ENCODE results near the gene SGIP1.

- TF ChIP-seq, protein P1, sequence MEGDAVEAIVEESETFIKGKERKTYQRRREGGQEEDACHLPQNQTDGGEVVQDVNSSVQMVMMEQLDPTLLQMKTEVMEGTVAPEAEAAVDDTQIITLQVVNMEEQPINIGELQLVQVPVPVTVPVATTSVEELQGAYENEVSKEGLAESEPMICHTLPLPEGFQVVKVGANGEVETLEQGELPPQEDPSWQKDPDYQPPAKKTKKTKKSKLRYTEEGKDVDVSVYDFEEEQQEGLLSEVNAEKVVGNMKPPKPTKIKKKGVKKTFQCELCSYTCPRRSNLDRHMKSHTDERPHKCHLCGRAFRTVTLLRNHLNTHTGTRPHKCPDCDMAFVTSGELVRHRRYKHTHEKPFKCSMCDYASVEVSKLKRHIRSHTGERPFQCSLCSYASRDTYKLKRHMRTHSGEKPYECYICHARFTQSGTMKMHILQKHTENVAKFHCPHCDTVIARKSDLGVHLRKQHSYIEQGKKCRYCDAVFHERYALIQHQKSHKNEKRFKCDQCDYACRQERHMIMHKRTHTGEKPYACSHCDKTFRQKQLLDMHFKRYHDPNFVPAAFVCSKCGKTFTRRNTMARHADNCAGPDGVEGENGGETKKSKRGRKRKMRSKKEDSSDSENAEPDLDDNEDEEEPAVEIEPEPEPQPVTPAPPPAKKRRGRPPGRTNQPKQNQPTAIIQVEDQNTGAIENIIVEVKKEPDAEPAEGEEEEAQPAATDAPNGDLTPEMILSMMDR (conservative IDR thresholded peaks at IDR 0.05; ENCODE audit: low read depth in 2 of 2): no peak
- TF ChIP-seq POLR2AphosphoS5 (IDR thresholded peaks at IDR 0.05; ENCODE audit: low read depth) (no peak), EZH2 (IDR thresholded peaks at IDR 0.05; ENCODE audit: low read depth, unreplicated experiment) (no peak), CREB1 (CRISPR knock-in tag; IDR thresholded peaks at IDR 0.05; ENCODE audit: low read depth) (no peak), EZH2phosphoT487 (IDR thresholded peaks at IDR 0.05; ENCODE audit: unreplicated experiment) (no peak), ZNF114 (CRISPR knock-in tag; IDR thresholded peaks at IDR 0.05) (no peak), STAT1 (IDR thresholded peaks at IDR 0.05; ENCODE audit: unreplicated experiment) (no peak), JUNB (IDR thresholded peaks at IDR 0.05; ENCODE audit: unreplicated experiment) (no peak)
- TF ChIP-seq, protein P2, sequence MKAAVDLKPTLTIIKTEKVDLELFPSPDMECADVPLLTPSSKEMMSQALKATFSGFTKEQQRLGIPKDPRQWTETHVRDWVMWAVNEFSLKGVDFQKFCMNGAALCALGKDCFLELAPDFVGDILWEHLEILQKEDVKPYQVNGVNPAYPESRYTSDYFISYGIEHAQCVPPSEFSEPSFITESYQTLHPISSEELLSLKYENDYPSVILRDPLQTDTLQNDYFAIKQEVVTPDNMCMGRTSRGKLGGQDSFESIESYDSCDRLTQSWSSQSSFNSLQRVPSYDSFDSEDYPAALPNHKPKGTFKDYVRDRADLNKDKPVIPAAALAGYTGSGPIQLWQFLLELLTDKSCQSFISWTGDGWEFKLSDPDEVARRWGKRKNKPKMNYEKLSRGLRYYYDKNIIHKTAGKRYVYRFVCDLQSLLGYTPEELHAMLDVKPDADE (IDR thresholded peaks at IDR 0.05): no peak
- TF ChIP-seq, protein P3, sequence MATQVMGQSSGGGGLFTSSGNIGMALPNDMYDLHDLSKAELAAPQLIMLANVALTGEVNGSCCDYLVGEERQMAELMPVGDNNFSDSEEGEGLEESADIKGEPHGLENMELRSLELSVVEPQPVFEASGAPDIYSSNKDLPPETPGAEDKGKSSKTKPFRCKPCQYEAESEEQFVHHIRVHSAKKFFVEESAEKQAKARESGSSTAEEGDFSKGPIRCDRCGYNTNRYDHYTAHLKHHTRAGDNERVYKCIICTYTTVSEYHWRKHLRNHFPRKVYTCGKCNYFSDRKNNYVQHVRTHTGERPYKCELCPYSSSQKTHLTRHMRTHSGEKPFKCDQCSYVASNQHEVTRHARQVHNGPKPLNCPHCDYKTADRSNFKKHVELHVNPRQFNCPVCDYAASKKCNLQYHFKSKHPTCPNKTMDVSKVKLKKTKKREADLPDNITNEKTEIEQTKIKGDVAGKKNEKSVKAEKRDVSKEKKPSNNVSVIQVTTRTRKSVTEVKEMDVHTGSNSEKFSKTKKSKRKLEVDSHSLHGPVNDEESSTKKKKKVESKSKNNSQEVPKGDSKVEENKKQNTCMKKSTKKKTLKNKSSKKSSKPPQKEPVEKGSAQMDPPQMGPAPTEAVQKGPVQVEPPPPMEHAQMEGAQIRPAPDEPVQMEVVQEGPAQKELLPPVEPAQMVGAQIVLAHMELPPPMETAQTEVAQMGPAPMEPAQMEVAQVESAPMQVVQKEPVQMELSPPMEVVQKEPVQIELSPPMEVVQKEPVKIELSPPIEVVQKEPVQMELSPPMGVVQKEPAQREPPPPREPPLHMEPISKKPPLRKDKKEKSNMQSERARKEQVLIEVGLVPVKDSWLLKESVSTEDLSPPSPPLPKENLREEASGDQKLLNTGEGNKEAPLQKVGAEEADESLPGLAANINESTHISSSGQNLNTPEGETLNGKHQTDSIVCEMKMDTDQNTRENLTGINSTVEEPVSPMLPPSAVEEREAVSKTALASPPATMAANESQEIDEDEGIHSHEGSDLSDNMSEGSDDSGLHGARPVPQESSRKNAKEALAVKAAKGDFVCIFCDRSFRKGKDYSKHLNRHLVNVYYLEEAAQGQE (IDR thresholded peaks at IDR 0.05; ENCODE audit: unreplicated experiment): no peak
These were observed 1.9 kb downstream of the SGIP1 start for GRCh38 chr1:66535853-66536252.

Data from GM23338 (cell line).